Stimulated activated CD8-positive, alpha-beta memory T cell treated with anti-CD3 and anti-CD28 coated beads, Interleukin-4, amount 100 ng/mL, for 4 hours (primary cell): Measurements from ENCODE around the gene SCAF4.
"Not testable (repeated sequence)": the region's sequence is repeated elsewhere in the genome, so short reads cannot be mapped to it uniquely, and the experiment has no call there.

ENCODE experiments used
- DNase-seq, 2 donors: peaks; one replicate each; pipeline ENCODE4 v3.0.0-alpha.2; 2020; ENCODE audit warnings: low read depth in 2 of 2, low spot score in 1 of 2

Gene SCAF4

GRCh38 chr21:31675318-31675717 lies 56.6 kb downstream of the SCAF4 start:
- no peak for DNase-seq

GRCh38 chr21:31673321-31673912 lies 58.5 kb downstream of the SCAF4 start:
- no peak for DNase-seq

GRCh38 chr21:31671931-31672330 lies 60.0 kb downstream of the SCAF4 start:
- DNase-seq = no peak

- DNase-seq = no peak
Observed at GRCh38 chr21:31671146-31671716, 60.7 kb downstream of the SCAF4 start.

- no peak for DNase-seq
Observed at GRCh38 chr21:31670070-31670469, 61.8 kb downstream of the SCAF4 start.

- no peak for DNase-seq
Observed at GRCh38 chr21:31668651-31669491, 63.0 kb downstream of the SCAF4 start.

GRCh38 chr21:31667639-31668038 lies 64.3 kb downstream of the SCAF4 start:
- no peak for DNase-seq

- DNase-seq = no peak
Observed at GRCh38 chr21:31667132-31667531, 64.8 kb downstream of the SCAF4 start.

- DNase-seq = no peak
Observed at GRCh38 chr21:31666445-31667010, 65.4 kb downstream of the SCAF4 start.

- not testable (repeated sequence) for DNase-seq
Observed at GRCh38 chr21:31665869-31666268, 66.0 kb downstream of the SCAF4 start.

GRCh38 chr21:31665397-31665796 lies 66.5 kb downstream of the SCAF4 start:
- no peak for DNase-seq

- no peak for DNase-seq
Observed at GRCh38 chr21:31663584-31664249, 68.2 kb downstream of the SCAF4 start.

GRCh38 chr21:31660591-31660990 lies 71.3 kb downstream of the SCAF4 start:
- DNase-seq = no peak

- no peak for DNase-seq
Observed at GRCh38 chr21:31660259-31660565, 71.7 kb downstream of the SCAF4 start.

GRCh38 chr21:31659536-31660258 lies 72.2 kb downstream of the SCAF4 start, which contains the start of gene SOD1:
SOD1 (plus strand) TSS chr21:31659693; CDS start chr21:31659770, 77 bp downstream.
- peak; percentile 86 to 91 for DNase-seq

GRCh38 chr21:31659286-31659535 lies 72.7 kb downstream of the SCAF4 start:
- no peak for DNase-seq

- DNase-seq = no peak
Observed at GRCh38 chr21:31658053-31658452, 73.9 kb downstream of the SCAF4 start.

GRCh38 chr21:31656199-31657095 lies 75.5 kb downstream of the SCAF4 start:
- DNase-seq = no peak

- DNase-seq = not testable (repeated sequence)
Observed at GRCh38 chr21:31654821-31655580, 76.9 kb downstream of the SCAF4 start.
